GM12891 (cell line): Measurements from ENCODE around the gene P4HA2.

Experiments
- POLR2A ChIP-seq: IDR thresholded peaks from 2 replicates; pipeline ENCODE4 v1.6.1; 2011; ENCODE audit warnings: low read depth, low read length, control low read depth
- POLR2AphosphoS5 ChIP-seq: IDR thresholded peaks from 2 replicates; pipeline ENCODE4 v1.6.1; 2011; ENCODE audit warnings: low read depth, low read length, control low read depth
- POU2F2 ChIP-seq: IDR thresholded peaks from 2 replicates; pipeline ENCODE4 v1.6.1; 2011; ENCODE audit warnings: low read depth, mild to moderate bottlenecking, control low read depth, low read length, moderate library complexity
- TAF1 ChIP-seq: IDR thresholded peaks from 2 replicates; pipeline ENCODE4 v1.6.1; 2011; ENCODE audit warnings: low read depth, low read length, control low read depth

DNA sequence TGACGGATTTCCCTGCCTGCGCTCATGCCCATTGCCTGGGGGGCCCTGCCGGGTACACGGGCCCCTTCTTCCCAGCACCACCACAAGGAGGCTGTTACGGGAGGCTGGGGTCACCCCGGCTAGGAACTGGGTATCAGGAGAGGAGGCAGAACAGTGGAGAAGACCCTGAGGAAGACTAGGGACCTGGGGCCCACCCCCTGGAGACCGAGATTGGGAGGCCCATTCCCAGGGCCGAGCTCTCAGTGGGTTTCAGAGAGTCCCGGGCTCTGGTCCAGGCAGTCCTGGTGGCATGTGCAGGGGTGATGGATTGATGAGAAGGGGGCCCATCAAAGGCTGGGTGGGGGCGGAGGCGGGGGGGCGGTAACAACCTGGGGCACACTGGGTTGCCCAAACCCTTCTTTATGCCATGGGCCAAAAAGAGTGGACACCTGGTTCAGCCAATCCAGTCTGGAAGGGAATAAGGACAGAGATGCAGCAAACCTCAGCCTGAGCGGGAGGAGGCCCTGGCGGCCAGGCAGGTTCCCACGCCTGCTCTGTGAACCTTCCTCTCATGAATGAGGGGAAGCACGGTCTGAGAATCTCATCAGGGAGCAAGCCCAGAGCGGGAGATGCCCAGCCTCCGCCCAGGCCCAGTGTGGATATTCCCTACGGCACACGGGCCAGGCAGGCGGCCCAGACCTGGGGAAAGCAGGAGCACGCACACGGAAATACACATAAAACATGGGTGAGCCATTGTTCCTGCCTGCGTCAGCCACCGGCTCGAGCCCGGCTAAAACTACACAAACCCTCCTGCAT, 785 bp upstream of the P4HA2 start:
- no peak for TF ChIP-seq POLR2AphosphoS5
- no peak for TF ChIP-seq POLR2A
- TF ChIP-seq TAF1 = no peak
- TF ChIP-seq POU2F2 = no peak
